BLaER1 (cell line): ENCODE results near the gene PRICKLE4.

Experiments
- H3K27ac ChIP-seq: shearing (Covaris generic); formaldehyde crosslinking; 2 replicates; pipeline ENCODE4 v1.8.1; 2022
- H3K27me3 ChIP-seq: shearing (Covaris generic); formaldehyde crosslinking; 2 replicates; pipeline ENCODE4 v1.8.1; 2022
- H3K36me3 ChIP-seq: shearing (Covaris generic); formaldehyde crosslinking; 2 replicates; pipeline ENCODE4 v1.8.1; 2022
- H3K4me1 ChIP-seq: shearing (Covaris generic); formaldehyde crosslinking; 2 replicates; pipeline ENCODE4 v1.8.1; 2022
- H3K4me2 ChIP-seq: shearing (Covaris generic); formaldehyde crosslinking; 2 replicates; pipeline ENCODE4 v1.8.1; 2022
- H3K4me3 ChIP-seq: shearing (Covaris generic); formaldehyde crosslinking; 2 replicates; pipeline ENCODE4 v1.8.1; 2022
- H3K9ac ChIP-seq: shearing (Covaris generic); formaldehyde crosslinking; 2 replicates; pipeline ENCODE4 v1.8.1; 2022
- H3K9me3 ChIP-seq: shearing (Covaris generic); formaldehyde crosslinking; 2 replicates; pipeline ENCODE4 v1.8.1; 2022
- H4K20me1 ChIP-seq: shearing (Covaris generic); formaldehyde crosslinking; 2 replicates; pipeline ENCODE4 v1.8.1; 2022
- Cebpa-rat ChIP-seq: shearing (Covaris generic); IDR thresholded peaks from 2 replicates; pipeline ENCODE4 v1.8.1; 2022

PRICKLE4 gene

GRCh38 chr6:41832263-41832662 lies 51.7 kb downstream of the PRICKLE4 start:
- H3K4me3 ChIP-seq: no peak overlapping the region
- H3K9me3 ChIP-seq: peaks cover 5% of the 10 kb centered on the region
- no peak overlapping the region for H3K9ac ChIP-seq
- H3K27ac ChIP-seq: no peak overlapping the region
- no peaks in the 10 kb centered on the region for H3K27me3 ChIP-seq
- H3K4me2 ChIP-seq: no peak overlapping the region
- H4K20me1 ChIP-seq: no peaks in the 10 kb centered on the region; the same call in 1 of the 2 replicates
- H3K4me1 ChIP-seq: peaks cover 17% of the 10 kb centered on the region
- peaks cover 61% of the 10 kb centered on the region for H3K36me3 ChIP-seq
- no peak for TF ChIP-seq Cebpa-rat

GRCh38 chr6:41836022-41836659 lies 55.6 kb downstream of the PRICKLE4 start:
- peaks cover 8% of the 10 kb centered on the region; the same call in 1 of the 2 replicates for H4K20me1 ChIP-seq
- peaks cover 54% of the 10 kb centered on the region for H3K36me3 ChIP-seq
- H3K4me3 ChIP-seq: no peak overlapping the region
- peaks cover 10% of the 10 kb centered on the region for H3K9me3 ChIP-seq
- H3K4me1 ChIP-seq: peaks cover 37% of the 10 kb centered on the region
- no peaks in the 10 kb centered on the region for H3K27me3 ChIP-seq
- 0 out of 2 replicates have a peak overlapping the region, but pooled peaks have one; percentile 11 for H3K9ac ChIP-seq
- TF ChIP-seq Cebpa-rat: no peak
- H3K27ac ChIP-seq: peak overlapping the region; percentile 58
- H3K4me2 ChIP-seq: peak overlapping the region; percentile 61

- Histone ChIP-seq H3K4me1 (peaks cover 37% of the 10 kb centered on the region), H3K9me3 (peaks cover 10% of the 10 kb centered on the region), H4K20me1 (peaks cover 8% of the 10 kb centered on the region; the same call in 1 of the 2 replicates), H3K4me3 (no peak overlapping the region), H3K36me3 (peaks cover 55% of the 10 kb centered on the region), H3K27me3 (no peaks in the 10 kb centered on the region), H3K9ac (no peak overlapping the region), H3K27ac (no peak overlapping the region), H3K4me2 (peak overlapping the region; percentile 61)
- TF ChIP-seq Cebpa-rat: no peak
Measured at GRCh38 chr6:41836660-41837052, 56.1 kb downstream of the PRICKLE4 start.
